Hematopoietic multipotent progenitor cell treated with erythropoietin and hydrocortisone succinate and interleukin-3 and kit ligand, for 4 days (in vitro differentiated cells): ENCODE measurements around the gene ROPN1B.

Experiments used
- DNase-seq: peaks from one replicate; pipeline ENCODE4 v3.0.0-alpha.2; 2015

The ROPN1B gene

GRCh38 chr3:126005951-126006350, 37.0 kb downstream of the ROPN1B start:
- peak; percentile 32 for DNase-seq

- no peak for DNase-seq
These were observed 39.2 kb downstream of the ROPN1B start for GRCh38 chr3:126008219-126008618.

- no peak for DNase-seq
These were observed 40.2 kb downstream of the ROPN1B start for GRCh38 chr3:126009181-126009580.

GRCh38 chr3:126013751-126014156, 44.8 kb downstream of the ROPN1B start:
- no peak for DNase-seq

- DNase-seq: no peak
These were observed 45.3 kb downstream of the ROPN1B start for GRCh38 chr3:126014252-126014651.

- no peak for DNase-seq
These were observed 46.1 kb downstream of the ROPN1B start for GRCh38 chr3:126015075-126015474.

GRCh38 chr3:126016616-126017015, 47.6 kb downstream of the ROPN1B start:
- DNase-seq: no peak

- DNase-seq: no peak
These were observed 48.4 kb downstream of the ROPN1B start for GRCh38 chr3:126017362-126017761.

GRCh38 chr3:126018545-126018944, 49.6 kb downstream of the ROPN1B start:
- no peak for DNase-seq

GRCh38 chr3:126018995-126019394, 50.0 kb downstream of the ROPN1B start:
- DNase-seq: no peak

GRCh38 chr3:126019683-126020082, 50.7 kb downstream of the ROPN1B start:
- DNase-seq: no peak

GRCh38 chr3:126021224-126021623, 52.2 kb downstream of the ROPN1B start:
- DNase-seq: no peak

GRCh38 chr3:126021702-126022101, 52.7 kb downstream of the ROPN1B start:
- DNase-seq: no peak

GRCh38 chr3:126022741-126023359, 53.9 kb downstream of the ROPN1B start:
- no peak for DNase-seq

GRCh38 chr3:126023390-126023789, 54.4 kb downstream of the ROPN1B start:
- no peak for DNase-seq

- no peak for DNase-seq
These were observed 55.3 kb downstream of the ROPN1B start for GRCh38 chr3:126024049-126024854.

- no peak for DNase-seq
These were observed 56.2 kb downstream of the ROPN1B start for GRCh38 chr3:126025116-126025729.

GRCh38 chr3:126025862-126026261, 56.9 kb downstream of the ROPN1B start:
- DNase-seq: no peak

GRCh38 chr3:126026277-126026751, 57.3 kb downstream of the ROPN1B start:
- DNase-seq: peak; percentile 12

GRCh38 chr3:126026761-126027160, 57.8 kb downstream of the ROPN1B start:
- DNase-seq: no peak

GRCh38 chr3:126028096-126028495, 59.1 kb downstream of the ROPN1B start:
- no peak for DNase-seq

- no peak for DNase-seq
These were observed 60.3 kb downstream of the ROPN1B start for GRCh38 chr3:126029241-126029640.

GRCh38 chr3:126030455-126030854, 61.5 kb downstream of the ROPN1B start:
- DNase-seq: no peak

GRCh38 chr3:126031981-126032471, 63.0 kb downstream of the ROPN1B start:
- no peak for DNase-seq
